ENCODE data around the gene POPDC3.

The POPDC3 gene

GRCh38 chr6:105136431-105137350, 43.1 kb downstream of the POPDC3 start:
- DNase-seq: no peak

GRCh38 chr6:105135907-105136430, 43.8 kb downstream of the POPDC3 start:
- DNase-seq: no peak

- DNase-seq: no peak
Observed at GRCh38 chr6:105135056-105135455, 44.8 kb downstream of the POPDC3 start.

GRCh38 chr6:105122717-105123116, 57.1 kb downstream of the POPDC3 start:
- no peak for DNase-seq

- no peak for DNase-seq
Observed at GRCh38 chr6:105121981-105122380, 57.8 kb downstream of the POPDC3 start.

- no peak for DNase-seq
Observed at GRCh38 chr6:105120570-105120969, 59.2 kb downstream of the POPDC3 start.

GRCh38 chr6:105116150-105116549, 63.7 kb downstream of the POPDC3 start:
- DNase-seq: no peak

GRCh38 chr6:105113422-105113821, 66.4 kb downstream of the POPDC3 start:
- DNase-seq: no peak

GRCh38 chr6:105112577-105112976, 67.2 kb downstream of the POPDC3 start:
- DNase-seq: no peak

- no peak for DNase-seq
Observed at GRCh38 chr6:105111871-105112270, 67.9 kb downstream of the POPDC3 start.

GRCh38 chr6:105111105-105111504, 68.7 kb downstream of the POPDC3 start:
- DNase-seq: no peak

- no peak for DNase-seq
Observed at GRCh38 chr6:105109955-105110895, 69.6 kb downstream of the POPDC3 start.

GRCh38 chr6:105108631-105109262, 71.1 kb downstream of the POPDC3 start:
- no peak for DNase-seq

All from CD4-positive, alpha-beta T cell treated with Interleukin-12 subunit alpha and Interleukin-12 subunit beta, for 1 hour (primary cell).